OCI-M1 (cell line): Measurements from ENCODE around the gene TMEM183A.

Experiments used
- DNase-seq: peaks from one replicate; lab custom pipeline; 2025; lab: John Stamatoyannopoulos, UW

TMEM183A gene

GRCh38 chr1:203031467-203031866 is 24.3 kb downstream of the TMEM183A start:
- peak; percentile 66 for DNase-seq

- DNase-seq: no peak
Measured at GRCh38 chr1:203033287-203033686, 26.1 kb downstream of the TMEM183A start.

- no peak for DNase-seq
Measured at GRCh38 chr1:203033917-203034316, 26.7 kb downstream of the TMEM183A start.

GRCh38 chr1:203034422-203035110 is 27.4 kb downstream of the TMEM183A start:
- no peak for DNase-seq

- no peak for DNase-seq
Measured at GRCh38 chr1:203035111-203036000, 28.2 kb downstream of the TMEM183A start.

GRCh38 chr1:203036135-203036534 is 29.0 kb downstream of the TMEM183A start:
- DNase-seq: peak; percentile 37

GRCh38 chr1:203036537-203036936 is 29.4 kb downstream of the TMEM183A start:
- DNase-seq: no peak

- no peak for DNase-seq
Measured at GRCh38 chr1:203037509-203038190, 30.5 kb downstream of the TMEM183A start.

- no peak for DNase-seq
Measured at GRCh38 chr1:203038217-203038741, 31.1 kb downstream of the TMEM183A start.

- DNase-seq: peak; percentile 75
Measured at GRCh38 chr1:203038891-203039608, 31.9 kb downstream of the TMEM183A start.

GRCh38 chr1:203039609-203040512 is 32.7 kb downstream of the TMEM183A start:
- DNase-seq: peak; percentile 42

- DNase-seq: no peak
Measured at GRCh38 chr1:203040513-203041275, 33.5 kb downstream of the TMEM183A start.

- no peak for DNase-seq
Measured at GRCh38 chr1:203041351-203041932, 34.3 kb downstream of the TMEM183A start.

- DNase-seq: no peak
Measured at GRCh38 chr1:203043830-203044545, 36.8 kb downstream of the TMEM183A start.

- no peak for DNase-seq
Measured at GRCh38 chr1:203044546-203045250, 37.5 kb downstream of the TMEM183A start.

- DNase-seq: no peak
Measured at GRCh38 chr1:203045336-203045735, 38.2 kb downstream of the TMEM183A start.

GRCh38 chr1:203045821-203046594 is 38.8 kb downstream of the TMEM183A start:
- no peak for DNase-seq
